HepG2 (cell line): ENCODE data around the gene PSMC4. TPM values are rescaled to one million over a fixed set of nuclear protein-coding genes. Genes with fewer than 3 reads are reported as not detected.

Source experiments
- ATAC-seq: fragments of 200-7000 bp; cut with Tn5 transposase; 3 replicates; pipeline ENCODE4 v1.9.1; 2020; ENCODE audit warnings: mild to moderate bottlenecking, moderate library complexity
- BruUV-seq: library from RNA; stranded (reverse); fragments of 400-500 nt; replicated peaks from 2 replicates; lab custom pipeline; 2021; lab: Mats Ljungman, UMichigan
- CTCF ChIA-PET: fragments of 300-600 bp; formaldehyde crosslinking; extraction: SDS; loops from one replicate; lab custom pipeline; 2021; ENCODE audit warnings: low total read pairs, inconsistent platforms, low intra/inter-chr PET ratio; lab: Yijun Ruan, JAX
- POLR2A ChIA-PET: fragments of 350-600 bp; sonication (Branson Sonifier 250); formaldehyde crosslinking; loops from one replicate; lab custom pipeline; 2020; ENCODE audit warnings: antibody characterized with exemption, inconsistent platforms; lab: Yijun Ruan, JAX
- DNase-seq: peaks from one replicate; pipeline ENCODE4 v3.0.0-alpha.2; 2015; ENCODE audit warnings: low spot score
- FAIRE-seq: peaks from 3 replicates; lab custom pipeline; 2011; peaks lifted over from hg19 to GRCh38; lab: Jason Lieb, UNC
- H2AFZ ChIP-seq: one replicate; pipeline ENCODE4 v1.6.1; 2011; ENCODE audit warnings: low read length, inconsistent platforms
- H3K27ac ChIP-seq: fragments of 300-600 bp; 3 replicates; pipeline ENCODE4 v1.8.0; 2011; ENCODE audit warnings: mixed run types, mild to moderate bottlenecking, mixed read lengths, low read length, inconsistent platforms; ENCODE audit not compliant: insufficient read depth; ENCODE audit errors: extremely low read length
- H3K27me3 ChIP-seq, 2 experiments: fragments of 200-600 bp in 1 of 2; 2 replicates in 1 of 2; 3 replicates in 1 of 2; pipeline versions ENCODE4 v1.6.0 to v1.8.0; 2011; ENCODE audit warnings: low read length in 2 of 2, mild to moderate bottlenecking in 2 of 2, moderate library complexity in 2 of 2, inconsistent platforms in 1 of 2; ENCODE audit not compliant: insufficient read depth in 2 of 2, control insufficient read depth in 1 of 2
- H3K36me3 ChIP-seq, 2 experiments: fragments of 200-600 bp in 1 of 2; replicated peaks in 1 of 2; 2 replicates in 1 of 2; 3 replicates in 1 of 2; pipeline versions ENCODE4 v1.5.1 to v1.8.0; 2011; ENCODE audit warnings: low read length in 2 of 2, inconsistent platforms in 1 of 2; ENCODE audit not compliant: insufficient read depth in 2 of 2, control insufficient read depth in 1 of 2
- H3K4me1 ChIP-seq: 2 replicates; pipeline ENCODE4 v1.5.1; 2012; ENCODE audit warnings: low read length, inconsistent platforms; ENCODE audit not compliant: insufficient read depth
- H3K4me2 ChIP-seq: 2 replicates; pipeline ENCODE4 v1.6.0; 2011; ENCODE audit warnings: low read depth, low read length, inconsistent platforms
- H3K4me3 ChIP-seq, 3 experiments: fragments of 200-600 bp in 1 of 3; sonication (generic), shearing (Covaris generic) in 1 of 3; replicated peaks in 1 of 3; 2 replicates each; pipeline ENCODE4 v1.5.1; 2011 to 2016; ENCODE audit warnings: low read length in 3 of 3, inconsistent platforms in 2 of 3, low read depth in 2 of 3, mild to moderate bottlenecking in 2 of 3, control low read depth in 1 of 3, mixed read lengths in 1 of 3; ENCODE audit not compliant: insufficient read depth in 1 of 3
- H3K79me2 ChIP-seq: one replicate; pipeline ENCODE4 v1.6.1; 2011; ENCODE audit warnings: low read length, inconsistent platforms; ENCODE audit not compliant: insufficient read depth
- H3K9ac ChIP-seq: 2 replicates; pipeline ENCODE4 v1.6.0; 2011; ENCODE audit warnings: mild to moderate bottlenecking, low read depth, low read length, inconsistent platforms; ENCODE audit not compliant: insufficient read depth
- H3K9me3 ChIP-seq: 2 replicates; pipeline ENCODE4 v1.5.1; 2012; ENCODE audit warnings: mild to moderate bottlenecking, low read length
- H4K20me1 ChIP-seq: 2 replicates; pipeline ENCODE4 v1.6.0; 2011; ENCODE audit warnings: inconsistent platforms, mild to moderate bottlenecking, low read length, moderate library complexity; ENCODE audit not compliant: insufficient read depth
- GMEB1 ChIP-seq: sonication (generic); formaldehyde crosslinking; IDR thresholded peaks from 2 replicates; pipeline ENCODE4 v1.5.1; 2020; ENCODE audit warnings: missing genetic modification reagents, mild to moderate bottlenecking, borderline replicate concordance
- HOMEZ ChIP-seq: IDR thresholded peaks from 2 replicates; pipeline ENCODE4 v1.6.1; 2016; ENCODE audit warnings: low read depth
- IKZF4 ChIP-seq: sonication (generic); formaldehyde crosslinking; IDR thresholded peaks from 2 replicates; pipeline ENCODE4 v1.5.1; 2020; ENCODE audit warnings: borderline replicate concordance, mild to moderate bottlenecking, low read depth, missing genetic modification reagents; ENCODE audit errors: not compliant biosample characterization
- MTF2 ChIP-seq: sonication (generic); formaldehyde crosslinking; IDR thresholded peaks from 2 replicates; pipeline ENCODE4 v1.5.0; 2020; ENCODE audit warnings: missing genetic modification reagents, borderline replicate concordance
- NR3C1 ChIP-seq: sonication (generic); formaldehyde crosslinking; IDR thresholded peaks from 2 replicates; pipeline ENCODE4 v1.4.0; 2020; ENCODE audit warnings: missing genetic modification reagents
- PAF1 ChIP-seq: IDR thresholded peaks from 2 replicates; pipeline ENCODE4 v1.6.1; 2016; ENCODE audit warnings: missing genetic modification reagents, missing compliant biosample characterization
- PLRG1 ChIP-seq: fragments of 450-650 bp; conservative IDR thresholded peaks from 2 replicates; pipeline ENCODE4 v1.6.1; 2016
- SETDB1 ChIP-seq: sonication (generic); formaldehyde crosslinking; IDR thresholded peaks from 2 replicates; pipeline ENCODE4 v1.5.1; 2020; ENCODE audit warnings: missing genetic modification reagents, mild to moderate bottlenecking, borderline replicate concordance
- ZNF264 ChIP-seq: sonication (generic); formaldehyde crosslinking; IDR thresholded peaks from 2 replicates; pipeline ENCODE4 v1.4.0; 2020; ENCODE audit warnings: missing genetic modification reagents
- ZNF510 ChIP-seq: sonication (generic); formaldehyde crosslinking; IDR thresholded peaks from 2 replicates; pipeline ENCODE4 v1.4.0; 2020; ENCODE audit warnings: low read depth, mild to moderate bottlenecking, missing genetic modification reagents
- ZNF747 ChIP-seq: sonication (generic); formaldehyde crosslinking; IDR thresholded peaks from 2 replicates; pipeline ENCODE4 v1.8.1; 2023; ENCODE audit warnings: missing genetic modification reagents, mild to moderate bottlenecking, borderline replicate concordance
- ZNF749 ChIP-seq: sonication (generic); formaldehyde crosslinking; IDR thresholded peaks from 2 replicates; pipeline ENCODE4 v1.8.0; 2022; ENCODE audit warnings: mild to moderate bottlenecking, missing genetic modification reagents, moderate library complexity, borderline replicate concordance
- WGBS: methylation state at CpG from one replicate; pipeline ENCODE4 v1.1.6; 2017; ENCODE audit warnings: low lambda C conversion rate; 5-methylcytosine and 5-hydroxymethylcytosine counted together
- in situ Hi-C: cut with HindIII; loops from 2 replicates; pipeline ENCODE4 v1.10.0; 2017; ENCODE audit warnings: low pct_unique_long_range_greater_than_20kb; ENCODE audit not compliant: extremely low pct_ligation_motif_present
- intact Hi-C: fragments of 100-400 bp; cut with micrococcal nuclease; formaldehyde crosslinking; loops from one replicate; pipeline ENCODE4 v1.10.0; 2022; ENCODE audit not compliant: unreplicated experiment
- polyA plus RNA-seq, 8 experiments: library from polyadenylated mRNA; depleted of rRNA in 3 of 8; stranded (reverse) in 7 of 8; unstranded in 1 of 8; fragments of >200 nt; fragmentation: Illumina TruSeq in 4 of 8; extraction: Trizol in 4 of 8; gene quantifications; 2 replicates each; pipeline versions ENCODE4 v1.2.1 to v1.2.3, GENCODE V29; 2011 to 2016; ENCODE audit warnings: low read depth in 4 of 8, missing spikeins in 1 of 8, mixed read lengths in 1 of 8; ENCODE audit not compliant: insufficient read depth in 1 of 8
- total RNA-seq, 5 experiments: library from RNA; depleted of rRNA; stranded (reverse); fragments of >200 nt; fragmentation: Illumina TruSeq; extraction: Trizol; gene quantifications; 2 replicates each; pipeline ENCODE4 v1.2.3, GENCODE V29; 2016; ENCODE audit warnings: low read depth in 1 of 5
- TF ChIP-seq, protein P1 (sequence below): sonication (generic); formaldehyde crosslinking; IDR thresholded peaks from 2 replicates; pipeline ENCODE4 v1.5.0; 2020; ENCODE audit warnings: mild to moderate bottlenecking, missing genetic modification reagents

PSMC4 gene
- total and polyA plus RNA-seq, 2 of the 13 experiments (the other 11 are each of a cell fraction or from before 2014, with no cell fraction given) = 49.9 to 160 TPM

DNA sequence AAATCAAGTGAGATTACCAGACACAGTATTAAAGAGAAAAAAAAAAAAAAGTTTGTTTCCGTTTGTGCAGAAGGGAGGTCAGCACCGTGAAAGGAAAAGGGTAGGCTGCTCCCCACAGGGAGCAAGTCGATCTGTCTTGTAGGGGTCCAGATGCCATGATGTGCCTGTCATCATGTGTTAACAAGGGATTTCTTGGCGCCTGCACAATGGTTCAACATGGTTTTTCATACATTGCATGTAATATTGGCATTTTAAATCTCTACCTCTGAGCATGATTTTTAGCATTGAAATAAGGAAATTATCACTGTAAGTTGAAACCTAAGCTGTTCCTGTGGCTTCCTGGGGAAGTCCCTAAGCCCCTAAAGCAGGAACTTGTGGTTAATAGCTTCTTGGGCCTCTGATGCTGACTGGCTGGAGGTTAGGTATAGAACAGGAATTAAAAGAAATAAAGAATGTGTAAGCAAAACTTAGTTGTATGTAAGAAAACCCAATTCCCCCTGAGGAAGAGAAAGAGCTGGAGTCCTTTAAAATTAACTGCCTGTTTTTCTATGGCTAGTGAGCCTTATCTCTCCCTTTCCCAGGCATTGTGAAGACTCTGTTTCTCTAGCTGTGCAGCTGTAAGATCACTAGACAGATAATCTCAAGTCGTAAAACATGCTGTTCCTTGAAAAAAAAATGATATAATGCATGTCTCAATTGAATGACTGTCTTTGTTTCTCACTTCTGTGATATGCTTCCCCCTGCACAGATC lies 29.2 kb upstream of the PSMC4 start:
- intact Hi-C loops = no loop called here
- H4K20me1 ChIP-seq = no peaks in the 10 kb centered on the region
- POLR2A ChIA-PET = interaction anchor here (1.1 kb wide), 1 partner anchor 29 kb away, joined by 3 read pairs; the partner anchor contains the start of gene PSMC4
- H3K4me2 ChIP-seq = no peak overlapping the region
- no peak for FAIRE-seq
- H2AFZ ChIP-seq = no peak overlapping the region
- TF ChIP-seq SETDB1 (CRISPR knock-in tag) = no peak
- TF ChIP-seq ZNF510 (CRISPR knock-in tag) = no peak
- TF ChIP-seq, all 625 proteins: peak for 0
- no peak overlapping the region for H3K4me3 ChIP-seq
- H3K27ac ChIP-seq = no peak overlapping the region
- H3K79me2 ChIP-seq = no peaks in the 10 kb centered on the region
- 70% methylated on average over 5 of the region's 5 CpGs for WGBS
- no peaks in the 10 kb centered on the region for H3K36me3 ChIP-seq
- DNase-seq (no peak), ATAC-seq (no peak)
- no peaks in the 10 kb centered on the region for H3K9me3 ChIP-seq
- in situ Hi-C loops = no loop called here
- H3K9ac ChIP-seq = no peak overlapping the region
- no peaks in the 10 kb centered on the region for H3K27me3 ChIP-seq
- H3K4me1 ChIP-seq = peaks cover 53% of the 10 kb centered on the region
- CTCF ChIA-PET = no interaction called here
- no TSS peak for BruUV-seq

DNA sequence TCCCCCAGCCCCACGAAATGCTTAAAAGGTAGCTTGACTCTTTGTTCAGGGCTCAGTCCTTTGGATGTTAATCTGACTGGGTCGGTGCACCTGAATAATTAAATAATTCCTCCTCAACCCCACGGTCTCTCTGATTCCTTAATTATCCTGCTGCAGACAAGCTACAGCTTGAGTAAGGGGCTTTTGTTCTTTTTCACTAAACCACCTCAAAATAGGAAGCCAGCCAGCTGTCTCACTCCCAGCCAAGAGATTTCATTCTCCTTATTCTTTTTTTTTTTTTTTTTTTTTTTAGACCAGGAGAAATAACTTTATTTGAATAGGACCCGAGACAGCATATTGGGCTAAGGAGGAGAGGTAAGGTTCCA lies 28.6 kb upstream of the PSMC4 start:
- 88% methylated on average over 4 of the region's 4 CpGs for WGBS
- no peaks in the 10 kb centered on the region for H3K79me2 ChIP-seq
- DNase-seq = no peak
- no peaks in the 10 kb centered on the region for H4K20me1 ChIP-seq
- ChIA-PET POLR2A (interaction anchor here (1.1 kb wide), 1 partner anchor 28 kb away, joined by 3 read pairs; the partner anchor contains the start of gene PSMC4), CTCF (no interaction called here)
- intact Hi-C loops (no loop called here), in situ Hi-C loops (no loop called here)
- H3K27ac ChIP-seq = no peak overlapping the region
- no peaks in the 10 kb centered on the region for H3K27me3 ChIP-seq
- no peak for ATAC-seq
- no TSS peak for BruUV-seq
- no peak overlapping the region for H3K4me2 ChIP-seq
- no peaks in the 10 kb centered on the region for H3K9me3 ChIP-seq
- FAIRE-seq = no peak
- no peak overlapping the region for H2AFZ ChIP-seq
- no peak overlapping the region for H3K9ac ChIP-seq
- no peak overlapping the region for H3K4me3 ChIP-seq
- no peaks in the 10 kb centered on the region for H3K36me3 ChIP-seq
- peaks cover 50% of the 10 kb centered on the region for H3K4me1 ChIP-seq
- TF ChIP-seq MTF2 (CRISPR knock-in tag) = no peak
- TF ChIP-seq ZNF264 (CRISPR knock-in tag) = no peak
- no peak for TF ChIP-seq PLRG1
- TF ChIP-seq, protein P1, sequence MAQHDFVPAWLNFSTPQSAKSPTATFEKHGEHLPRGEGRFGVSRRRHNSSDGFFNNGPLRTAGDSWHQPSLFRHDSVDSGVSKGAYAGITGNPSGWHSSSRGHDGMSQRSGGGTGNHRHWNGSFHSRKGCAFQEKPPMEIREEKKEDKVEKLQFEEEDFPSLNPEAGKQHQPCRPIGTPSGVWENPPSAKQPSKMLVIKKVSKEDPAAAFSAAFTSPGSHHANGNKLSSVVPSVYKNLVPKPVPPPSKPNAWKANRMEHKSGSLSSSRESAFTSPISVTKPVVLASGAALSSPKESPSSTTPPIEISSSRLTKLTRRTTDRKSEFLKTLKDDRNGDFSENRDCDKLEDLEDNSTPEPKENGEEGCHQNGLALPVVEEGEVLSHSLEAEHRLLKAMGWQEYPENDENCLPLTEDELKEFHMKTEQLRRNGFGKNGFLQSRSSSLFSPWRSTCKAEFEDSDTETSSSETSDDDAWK (CRISPR knock-in tag) = no peak
- no peak for TF ChIP-seq IKZF4 (CRISPR knock-in tag)
- no peak for TF ChIP-seq ZNF749
- TF ChIP-seq HOMEZ (CRISPR knock-in tag) = no peak
- TF ChIP-seq ZNF747 = no peak
- no peak for TF ChIP-seq NR3C1 (CRISPR knock-in tag)
- no peak for TF ChIP-seq GMEB1 (CRISPR knock-in tag)
- no peak for TF ChIP-seq PAF1 (CRISPR knock-in tag)
